Nephron (organoid): Measurements from ENCODE around the gene LELP1.

ENCODE experiments used
- H3K27ac Mint-ChIP-seq, 3 experiments: 2 replicates each; pipeline ENCODE4 v1.8.0; 2020; ENCODE audit warnings: mixed read lengths in 3 of 3, mild to moderate bottlenecking in 2 of 3, moderate library complexity in 1 of 3
- H3K27me3 Mint-ChIP-seq: 2 replicates; pipeline ENCODE4 v1.8.0; 2021; ENCODE audit warnings: low read depth, mild to moderate bottlenecking, moderate library complexity, mixed read lengths
- H3K36me3 Mint-ChIP-seq: 2 replicates; pipeline ENCODE4 v1.8.0; 2020; ENCODE audit warnings: low read depth, mixed read lengths
- H3K4me1 Mint-ChIP-seq: 2 replicates; pipeline ENCODE4 v1.8.0; 2020; ENCODE audit warnings: mixed read lengths
- H3K4me3 Mint-ChIP-seq, 3 experiments: 2 replicates each; pipeline ENCODE4 v1.8.0; 2020; ENCODE audit warnings: mild to moderate bottlenecking in 3 of 3, mixed read lengths in 3 of 3, moderate library complexity in 2 of 3
- H3K9me3 Mint-ChIP-seq: 2 replicates; pipeline ENCODE4 v1.8.0; 2020; ENCODE audit warnings: mixed read lengths
- CTCF ChIP-seq, 3 experiments: fragments of 200-600 bp; sonication (generic); IDR thresholded peaks; one replicate each; pipeline ENCODE4 v1.5.0; 2021; ENCODE audit warnings: antibody characterized with exemption in 3 of 3; ENCODE audit not compliant: unreplicated experiment in 3 of 3

LELP1 gene

GRCh38 chr1:153210206-153210605 is 7.0 kb downstream of the LELP1 start:
- Mint-ChIP-seq H3K27ac (no peak overlapping the region), H3K4me1 (no peaks in the 10 kb centered on the region), H3K36me3 (no peaks in the 10 kb centered on the region), H3K4me3 (no peak overlapping the region), H3K9me3 (no peaks in the 10 kb centered on the region), H3K27me3 (peaks cover 7% of the 10 kb centered on the region)
- TF ChIP-seq CTCF (IDR thresholded peaks at IDR 0.05; ENCODE audit: unreplicated experiment in 3 of 3): no peak

GRCh38 chr1:153212201-153212600 is 9.0 kb downstream of the LELP1 start:
- H3K4me1 Mint-ChIP-seq: no peaks in the 10 kb centered on the region
- H3K4me3 Mint-ChIP-seq: no peak overlapping the region
- H3K36me3 Mint-ChIP-seq: no peaks in the 10 kb centered on the region
- no peak overlapping the region for H3K27ac Mint-ChIP-seq
- TF ChIP-seq CTCF (IDR thresholded peaks at IDR 0.05; ENCODE audit: unreplicated experiment in 3 of 3): no peak
- H3K27me3 Mint-ChIP-seq: no peaks in the 10 kb centered on the region
- no peaks in the 10 kb centered on the region for H3K9me3 Mint-ChIP-seq

- H3K27me3 Mint-ChIP-seq: peaks cover 7% of the 10 kb centered on the region
These were observed 10.3 kb downstream of the LELP1 start for GRCh38 chr1:153213519-153213918.

GRCh38 chr1:153217212-153217611 is 14.0 kb downstream of the LELP1 start, which contains the start of gene PRR9:
PRR9 (plus strand) TSS chr1:153217584; CDS start chr1:153218145, 561 bp downstream.
- peaks cover 8% of the 10 kb centered on the region for H3K4me1 Mint-ChIP-seq
- H3K9me3 Mint-ChIP-seq: no peaks in the 10 kb centered on the region
- H3K27me3 Mint-ChIP-seq: peaks cover 12% of the 10 kb centered on the region
- TF ChIP-seq CTCF (IDR thresholded peaks at IDR 0.05; ENCODE audit: unreplicated experiment in 3 of 3): no peak
- no peaks in the 10 kb centered on the region for H3K36me3 Mint-ChIP-seq
- no peak within 1 kb of the TSS for H3K27ac Mint-ChIP-seq
- no peak within 1 kb of the TSS for H3K4me3 Mint-ChIP-seq

More at GRCh38 chr1:153213519-153213918, 10.3 kb downstream of the LELP1 start:
- Mint-ChIP-seq H3K9me3 (no peaks in the 10 kb centered on the region), H3K36me3 (no peaks in the 10 kb centered on the region), H3K4me1 (no peaks in the 10 kb centered on the region), H3K4me3 (no peak overlapping the region), H3K27ac (no peak overlapping the region)
- no peak for TF ChIP-seq CTCF (IDR thresholded peaks at IDR 0.05; ENCODE audit: unreplicated experiment in 3 of 3)

GRCh38 chr1:153217744-153218416 is 14.7 kb downstream of the LELP1 start:
- peaks cover 13% of the 10 kb centered on the region for H3K27me3 Mint-ChIP-seq

More at GRCh38 chr1:153217744-153218416, 14.7 kb downstream of the LELP1 start:
- no peaks in the 10 kb centered on the region for H3K36me3 Mint-ChIP-seq
- H3K9me3 Mint-ChIP-seq: no peaks in the 10 kb centered on the region
- H3K27ac Mint-ChIP-seq: no peak overlapping the region
- H3K4me3 Mint-ChIP-seq: no peak overlapping the region
- peaks cover 8% of the 10 kb centered on the region for H3K4me1 Mint-ChIP-seq
- no peak for TF ChIP-seq CTCF (IDR thresholded peaks at IDR 0.05; ENCODE audit: unreplicated experiment in 3 of 3)
